GM19438 (cell line): Measurements from ENCODE around the gene F10.
A peak's percentile ranks its signal among the peaks of the same experiment; 100 is the strongest.

Source experiments
- ATAC-seq: cut with Tn5 transposase; IDR thresholded peaks from one replicate; pipeline ENCODE4 v1.9.1; 2021; ENCODE audit warnings: low read depth; ENCODE audit not compliant: unreplicated experiment

F10 gene

GRCh38 chr13:113166681-113167080 is 44.1 kb downstream of the F10 start:
- no peak for ATAC-seq

- no peak for ATAC-seq
Observed at GRCh38 chr13:113167155-113167554, 44.6 kb downstream of the F10 start.

- no peak for ATAC-seq
Observed at GRCh38 chr13:113167575-113167974, 45.0 kb downstream of the F10 start.

GRCh38 chr13:113168211-113168610 is 45.6 kb downstream of the F10 start:
- ATAC-seq: no peak

GRCh38 chr13:113169277-113170272 is 47.0 kb downstream of the F10 start:
- ATAC-seq: no peak

GRCh38 chr13:113170511-113170910 is 47.9 kb downstream of the F10 start:
- ATAC-seq: no peak

- ATAC-seq: no peak
Observed at GRCh38 chr13:113171250-113172125, 48.9 kb downstream of the F10 start.

- ATAC-seq: no peak
Observed at GRCh38 chr13:113172419-113172926, 49.9 kb downstream of the F10 start.

- no peak for ATAC-seq
Observed at GRCh38 chr13:113176280-113176679, 53.7 kb downstream of the F10 start.

- no peak for ATAC-seq
Observed at GRCh38 chr13:113176822-113177221, 54.2 kb downstream of the F10 start.

GRCh38 chr13:113178070-113178895 is 55.7 kb downstream of the F10 start:
- no peak for ATAC-seq

- ATAC-seq: no peak
Observed at GRCh38 chr13:113178896-113179167, 56.2 kb downstream of the F10 start.

- ATAC-seq: no peak
Observed at GRCh38 chr13:113179374-113180230, 57.0 kb downstream of the F10 start.

- ATAC-seq: no peak
Observed at GRCh38 chr13:113182046-113182445, 59.4 kb downstream of the F10 start.

- ATAC-seq: no peak
Observed at GRCh38 chr13:113183450-113184129, 61.0 kb downstream of the F10 start.

- ATAC-seq: no peak
Observed at GRCh38 chr13:113184568-113185440, 62.2 kb downstream of the F10 start.

- peak; percentile 96 for ATAC-seq
Observed at GRCh38 chr13:113186061-113186900, 63.7 kb downstream of the F10 start.
